IMR-90 (cell line): Measurements from ENCODE around the gene CTPS1. TPM values are rescaled to one million over a fixed set of nuclear protein-coding genes. Genes with fewer than 3 reads are reported as not detected.

Experiments used
- ATAC-seq: fragments of 200-7000 bp; cut with Tn5 transposase; 2 replicates; pipeline ENCODE4 v1.9.1; 2020; ENCODE audit warnings: low read depth, mild to moderate bottlenecking, moderate library complexity
- BruUV-seq: library from RNA; stranded (reverse); fragments of 400-500 nt; replicated peaks from 2 replicates; lab custom pipeline; 2021; lab: Mats Ljungman, UMichigan
- CTCF ChIA-PET: fragments of 300-600 bp; formaldehyde crosslinking; extraction: SDS; loops from one replicate; lab custom pipeline; 2021; ENCODE audit warnings: antibody characterized with exemption; lab: Yijun Ruan, JAX
- POLR2A ChIA-PET: fragments of 300-600 bp; sonication (Branson Sonifier 250); formaldehyde crosslinking; loops from one replicate; lab custom pipeline; 2022; ENCODE audit warnings: antibody characterized with exemption; ENCODE audit not compliant: unreplicated experiment; lab: Charles Lee
- DNase-seq: peaks from one replicate; pipeline ENCODE4 v3.0.0; 2013
- H2AFZ ChIP-seq: replicated peaks from 2 replicates; pipeline ENCODE3; 2013; ENCODE audit warnings: low read length, mild to moderate bottlenecking; ENCODE audit not compliant: poor library complexity
- H2AK5ac ChIP-seq: 2 replicates; pipeline ENCODE4 v1.6.1; 2013; ENCODE audit warnings: low read depth, low read length, inconsistent platforms
- H2AK9ac ChIP-seq: replicated peaks from 2 replicates; pipeline ENCODE3; 2013; ENCODE audit warnings: mild to moderate bottlenecking, low read depth, low read length, moderate library complexity; ENCODE audit not compliant: poor library complexity
- H2BK120ac ChIP-seq: 2 replicates; pipeline ENCODE4 v1.6.1; 2013; ENCODE audit warnings: low read depth, low read length, inconsistent platforms
- H2BK15ac ChIP-seq: 3 replicates; pipeline ENCODE4 v1.6.1; 2013; ENCODE audit warnings: low read depth, low read length, inconsistent platforms
- H2BK20ac ChIP-seq: 2 replicates; pipeline ENCODE4 v1.6.1; 2013; ENCODE audit warnings: low read depth, mild to moderate bottlenecking, inconsistent platforms, low read length, moderate library complexity
- H2BK5ac ChIP-seq: 2 replicates; pipeline ENCODE4 v1.6.1; 2013; ENCODE audit warnings: mild to moderate bottlenecking, low read depth, low read length, inconsistent platforms; ENCODE audit not compliant: poor library complexity, severe bottlenecking
- H3K14ac ChIP-seq: replicated peaks from 2 replicates; pipeline ENCODE4 v1.6.1; 2013; ENCODE audit warnings: low read depth, low read length, inconsistent platforms
- H3K18ac ChIP-seq: 2 replicates; pipeline ENCODE4 v1.6.1; 2013; ENCODE audit warnings: low read depth, low read length, control low read depth
- H3K23ac ChIP-seq: 2 replicates; pipeline ENCODE4 v1.6.1; 2013; ENCODE audit warnings: low read depth, low read length, inconsistent platforms
- H3K27ac ChIP-seq: 2 replicates; pipeline ENCODE4 v1.5.1; 2013; ENCODE audit warnings: mild to moderate bottlenecking, control low read depth, low read length; ENCODE audit not compliant: insufficient read depth
- H3K27me3 ChIP-seq: 2 replicates; pipeline ENCODE4 v1.6.1; 2013; ENCODE audit warnings: low read length; ENCODE audit not compliant: control insufficient read depth, insufficient read depth
- H3K36me3 ChIP-seq: 2 replicates; pipeline ENCODE4 v1.6.1; 2013; ENCODE audit warnings: low read length, mixed read lengths; ENCODE audit not compliant: control insufficient read depth, insufficient read depth
- H3K4ac ChIP-seq: 2 replicates; pipeline ENCODE4 v1.6.1; 2013; ENCODE audit warnings: low read depth, low read length, inconsistent platforms
- H3K4me1 ChIP-seq: 2 replicates; pipeline ENCODE4 v1.6.1; 2013; ENCODE audit warnings: low read length, mixed read lengths; ENCODE audit not compliant: control insufficient read depth, insufficient read depth
- H3K4me2 ChIP-seq: 2 replicates; pipeline ENCODE4 v1.6.1; 2013; ENCODE audit warnings: low read depth, mild to moderate bottlenecking, control low read depth, low read length, moderate library complexity
- H3K4me3 ChIP-seq: 2 replicates; pipeline ENCODE4 v1.5.1; 2013; ENCODE audit warnings: low read depth, mild to moderate bottlenecking, control low read depth, low read length, moderate library complexity; ENCODE audit not compliant: insufficient read depth
- H3K56ac ChIP-seq: 2 replicates; pipeline ENCODE4 v1.6.1; 2013; ENCODE audit warnings: low read length, inconsistent platforms; ENCODE audit not compliant: insufficient read depth; ENCODE audit errors: extremely low read depth
- H3K79me1 ChIP-seq, 2 experiments: 2 replicates each; pipeline ENCODE4 v1.6.1; 2013; ENCODE audit warnings: low read length in 2 of 2, inconsistent platforms in 1 of 2, low read depth in 1 of 2
- H3K9ac ChIP-seq: 2 replicates; pipeline ENCODE4 v1.6.1; 2013; ENCODE audit warnings: low read depth, low read length, control low read depth
- H3K9me1 ChIP-seq: 2 replicates; pipeline ENCODE4 v1.6.1; 2013; ENCODE audit warnings: low read length, inconsistent platforms; ENCODE audit not compliant: insufficient read depth
- H3K9me3 ChIP-seq: 2 replicates; pipeline ENCODE4 v1.6.1; 2013; ENCODE audit warnings: low read length; ENCODE audit not compliant: control insufficient read depth, insufficient read depth
- H4K20me1 ChIP-seq: 2 replicates; pipeline ENCODE4 v1.6.1; 2013; ENCODE audit warnings: low read length, inconsistent platforms; ENCODE audit not compliant: insufficient read depth
- H4K5ac ChIP-seq: 2 replicates; pipeline ENCODE4 v1.6.1; 2013; ENCODE audit warnings: mild to moderate bottlenecking, low read depth, low read length, control low read depth
- H4K8ac ChIP-seq, 2 experiments: 2 replicates each; pipeline ENCODE4 v1.6.1; 2013; ENCODE audit warnings: low read depth in 2 of 2, low read length in 2 of 2, control low read depth in 1 of 2, inconsistent platforms in 1 of 2
- H4K91ac ChIP-seq: 2 replicates; pipeline ENCODE4 v1.6.1; 2013; ENCODE audit warnings: low read depth, low read length, inconsistent platforms; ENCODE audit not compliant: insufficient read depth
- BHLHE40 ChIP-seq: fragments of 150-350 bp; IDR thresholded peaks from 2 replicates; pipeline ENCODE4 v1.6.1; 2016; ENCODE audit warnings: mild to moderate bottlenecking, low read depth, low read length
- CEBPB ChIP-seq: IDR thresholded peaks from 2 replicates; pipeline ENCODE4 v1.6.1; 2012; ENCODE audit warnings: low read depth, low read length, improper control_type of control experiment
- CHD1 ChIP-seq: IDR thresholded peaks from 2 replicates; pipeline ENCODE4 v1.6.1; 2012; ENCODE audit warnings: low read depth, low read length, improper control_type of control experiment
- FOS ChIP-seq: fragments of 150-350 bp; IDR thresholded peaks from 2 replicates; pipeline ENCODE4 v1.6.1; 2016; ENCODE audit warnings: low read depth, low read length
- MXI1 ChIP-seq: IDR thresholded peaks from 2 replicates; pipeline ENCODE4 v1.6.1; 2012; ENCODE audit warnings: low read depth, mild to moderate bottlenecking, low read length, moderate library complexity, borderline replicate concordance
- POLR2A ChIP-seq: IDR thresholded peaks from 2 replicates; pipeline ENCODE4 v1.6.1; 2012; ENCODE audit warnings: mild to moderate bottlenecking, low read depth, low read length
- RAD21 ChIP-seq: IDR thresholded peaks from 2 replicates; pipeline ENCODE4 v1.6.1; 2012; ENCODE audit warnings: low read length, improper control_type of control experiment
- RFX5 ChIP-seq: IDR thresholded peaks from 2 replicates; pipeline ENCODE4 v1.8.0; 2012; ENCODE audit warnings: low read depth, mild to moderate bottlenecking, low read length, moderate library complexity
- SMC3 ChIP-seq: fragments of 150-350 bp; IDR thresholded peaks from 2 replicates; pipeline ENCODE4 v1.6.1; 2016; ENCODE audit warnings: low read depth, mild to moderate bottlenecking, antibody characterized with exemption, low read length, moderate library complexity
- WGBS, 2 experiments: methylation state at CpG; one replicate each; pipeline versions ENCODE4 v1.1.5 to v1.1.7; 2013; ENCODE audit warnings: missing lambda C conversion rate in 2 of 2; ENCODE audit not compliant: insufficient read length in 1 of 2; ENCODE audit errors: extremely low coverage in 2 of 2; 5-methylcytosine and 5-hydroxymethylcytosine counted together
- dilution Hi-C: fragments of 300-500 bp; cut with HindIII; formaldehyde crosslinking; loops from one replicate; pipeline ENCODE4 v1.14.3; 2018; ENCODE audit warnings: low sequenced_read_pairs; ENCODE audit not compliant: unreplicated experiment
- in situ Hi-C: fragments of 300-500 bp; cut with MboI; formaldehyde crosslinking; loops from 3 replicates; pipeline ENCODE4 v1.14.3; 2019; ENCODE audit warnings: low sequenced_read_pairs, inconsistent platforms, mixed read lengths
- intact Hi-C: fragments of 100-400 bp; cut with micrococcal nuclease; formaldehyde crosslinking; loops from 2 replicates; pipeline ENCODE4 v1.10.0; 2022
- polyA plus RNA-seq, 3 experiments: library from polyadenylated mRNA; depleted of rRNA; stranded (reverse); fragments of >200 nt; gene quantifications; 2 replicates each; pipeline ENCODE4 v1.2.3, GENCODE V29; 2012; ENCODE audit warnings: low replicate concordance in 1 of 3
- total RNA-seq: library from RNA; depleted of rRNA; stranded (reverse); fragments of >200 nt; gene quantifications from 2 replicates; pipeline ENCODE4 v1.2.3, GENCODE V29; 2012
- TF ChIP-seq, protein P1 (sequence below): conservative IDR thresholded peaks from 2 replicates; pipeline ENCODE4 v1.5.1; 2012; ENCODE audit warnings: mild to moderate bottlenecking, low read depth, low read length, improper control_type of control experiment
- TF ChIP-seq, protein P2 (sequence below): fragments of 150-350 bp; IDR thresholded peaks from 2 replicates; pipeline ENCODE4 v1.6.1; 2017; ENCODE audit warnings: mild to moderate bottlenecking, antibody characterized with exemption, low read length, low read depth

Gene CTPS1
- total and polyA plus RNA-seq, 2 of the 4 experiments (the other 2 are of a cell fraction), result 40.4 to 41.0 TPM

DNA sequence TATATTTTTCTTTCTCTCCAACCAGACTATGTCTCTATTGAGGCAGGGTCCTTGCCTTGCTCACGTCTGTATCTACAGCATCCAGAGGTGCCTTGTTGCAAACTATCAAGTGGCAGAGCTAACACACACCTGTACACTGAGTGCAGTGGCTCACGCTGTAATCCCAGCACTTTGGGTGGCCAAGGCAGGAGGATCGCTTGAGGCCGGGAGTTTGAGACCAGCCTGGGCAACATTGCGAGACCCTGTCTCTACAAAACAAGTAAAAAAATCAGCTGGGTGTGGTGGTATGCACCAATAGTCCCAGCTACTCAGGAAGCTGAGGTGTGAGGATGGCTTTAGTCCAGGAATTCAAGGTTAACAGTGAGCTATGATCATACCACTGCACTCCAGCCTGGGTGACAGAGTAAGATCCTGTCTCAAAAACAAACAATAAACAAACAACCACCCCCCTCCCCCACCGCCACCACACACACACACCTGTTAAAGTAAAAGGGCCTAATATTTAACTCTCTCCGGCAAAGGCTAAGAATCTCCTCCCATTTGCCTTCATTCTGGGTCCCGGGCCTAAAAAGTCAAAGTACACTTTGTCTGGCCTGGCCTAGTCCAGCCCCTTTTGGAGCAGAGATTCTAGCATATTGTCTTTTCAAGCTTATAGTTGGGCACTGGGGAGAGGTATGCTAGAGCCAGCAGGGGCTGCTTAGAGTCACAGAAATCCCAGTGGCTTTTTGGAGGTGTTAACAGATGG, 51.5 kb downstream of the CTPS1 start:
- no peak overlapping the region for H3K27ac ChIP-seq
- H2BK20ac ChIP-seq, result no peak overlapping the region
- H2AK5ac ChIP-seq, result no peak overlapping the region
- no peak overlapping the region for H3K56ac ChIP-seq
- no peaks in the 10 kb centered on the region; a peak in 1 of 4 replicates for H3K79me1 ChIP-seq
- no CpG with 5 or more reads among the region's 8 CpGs for WGBS, 2 experiments
- ATAC-seq (no peak), DNase-seq (no peak)
- no peak overlapping the region for H3K14ac ChIP-seq
- no peak overlapping the region for H4K91ac ChIP-seq
- intact Hi-C loops (no loop called here), in situ Hi-C loops (loop anchor here (25.0 kb wide), 1 partner anchor 381 kb away; no protein-coding TSS in a partner anchor), dilution Hi-C loops (no loop called here)
- H3K9me3 ChIP-seq, result no peaks in the 10 kb centered on the region
- no peaks in the 10 kb centered on the region; the same call in 1 of the 2 replicates for H3K4me1 ChIP-seq
- H2BK5ac ChIP-seq, result no peak overlapping the region
- TF ChIP-seq MXI1, result no peak
- TF ChIP-seq CEBPB, result no peak
- TF ChIP-seq RAD21, result no peak
- TF ChIP-seq, protein P1, sequence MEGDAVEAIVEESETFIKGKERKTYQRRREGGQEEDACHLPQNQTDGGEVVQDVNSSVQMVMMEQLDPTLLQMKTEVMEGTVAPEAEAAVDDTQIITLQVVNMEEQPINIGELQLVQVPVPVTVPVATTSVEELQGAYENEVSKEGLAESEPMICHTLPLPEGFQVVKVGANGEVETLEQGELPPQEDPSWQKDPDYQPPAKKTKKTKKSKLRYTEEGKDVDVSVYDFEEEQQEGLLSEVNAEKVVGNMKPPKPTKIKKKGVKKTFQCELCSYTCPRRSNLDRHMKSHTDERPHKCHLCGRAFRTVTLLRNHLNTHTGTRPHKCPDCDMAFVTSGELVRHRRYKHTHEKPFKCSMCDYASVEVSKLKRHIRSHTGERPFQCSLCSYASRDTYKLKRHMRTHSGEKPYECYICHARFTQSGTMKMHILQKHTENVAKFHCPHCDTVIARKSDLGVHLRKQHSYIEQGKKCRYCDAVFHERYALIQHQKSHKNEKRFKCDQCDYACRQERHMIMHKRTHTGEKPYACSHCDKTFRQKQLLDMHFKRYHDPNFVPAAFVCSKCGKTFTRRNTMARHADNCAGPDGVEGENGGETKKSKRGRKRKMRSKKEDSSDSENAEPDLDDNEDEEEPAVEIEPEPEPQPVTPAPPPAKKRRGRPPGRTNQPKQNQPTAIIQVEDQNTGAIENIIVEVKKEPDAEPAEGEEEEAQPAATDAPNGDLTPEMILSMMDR, result no peak
- TF ChIP-seq CHD1, result no peak
- TF ChIP-seq FOS, result no peak
- TF ChIP-seq SMC3, result no peak
- TF ChIP-seq POLR2A, result no peak
- no peak for TF ChIP-seq BHLHE40
- TF ChIP-seq, protein P2, sequence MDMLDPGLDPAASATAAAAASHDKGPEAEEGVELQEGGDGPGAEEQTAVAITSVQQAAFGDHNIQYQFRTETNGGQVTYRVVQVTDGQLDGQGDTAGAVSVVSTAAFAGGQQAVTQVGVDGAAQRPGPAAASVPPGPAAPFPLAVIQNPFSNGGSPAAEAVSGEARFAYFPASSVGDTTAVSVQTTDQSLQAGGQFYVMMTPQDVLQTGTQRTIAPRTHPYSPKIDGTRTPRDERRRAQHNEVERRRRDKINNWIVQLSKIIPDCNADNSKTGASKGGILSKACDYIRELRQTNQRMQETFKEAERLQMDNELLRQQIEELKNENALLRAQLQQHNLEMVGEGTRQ, result no peak
- TF ChIP-seq RFX5, result no peak
- peaks cover 36% of the 10 kb centered on the region for H3K36me3 ChIP-seq
- H2BK15ac ChIP-seq, result no peak overlapping the region
- no peak overlapping the region for H2BK120ac ChIP-seq
- BruUV-seq, result no TSS peak
- H3K4ac ChIP-seq, result no peak overlapping the region
- no peak overlapping the region for H3K4me3 ChIP-seq
- H3K4me2 ChIP-seq, result no peak overlapping the region
- ChIA-PET CTCF (no interaction called here), POLR2A (no interaction called here)
- H2AFZ ChIP-seq, result no peak overlapping the region
- no peaks in the 10 kb centered on the region for H3K27me3 ChIP-seq
- H4K20me1 ChIP-seq, result no peaks in the 10 kb centered on the region
- H4K5ac ChIP-seq, result no peak overlapping the region
- H3K9me1 ChIP-seq, result peaks cover 6% of the 10 kb centered on the region
- no peak overlapping the region for H3K9ac ChIP-seq
- H2AK9ac ChIP-seq, result no peak overlapping the region
- H4K8ac ChIP-seq, result no peak overlapping the region
- H3K18ac ChIP-seq, result no peak overlapping the region
- H3K23ac ChIP-seq, result no peak overlapping the region
